NCI-H2107 (cell line): ENCODE measurements around the gene CSAD.
"Not testable (repeated sequence)": the region's sequence is repeated elsewhere in the genome, so short reads cannot be mapped to it uniquely, and the experiment has no call there.

Source experiments
- DNase-seq: peaks from one replicate; lab custom pipeline; 2025; lab: John Stamatoyannopoulos, UW

The CSAD gene

DNA sequence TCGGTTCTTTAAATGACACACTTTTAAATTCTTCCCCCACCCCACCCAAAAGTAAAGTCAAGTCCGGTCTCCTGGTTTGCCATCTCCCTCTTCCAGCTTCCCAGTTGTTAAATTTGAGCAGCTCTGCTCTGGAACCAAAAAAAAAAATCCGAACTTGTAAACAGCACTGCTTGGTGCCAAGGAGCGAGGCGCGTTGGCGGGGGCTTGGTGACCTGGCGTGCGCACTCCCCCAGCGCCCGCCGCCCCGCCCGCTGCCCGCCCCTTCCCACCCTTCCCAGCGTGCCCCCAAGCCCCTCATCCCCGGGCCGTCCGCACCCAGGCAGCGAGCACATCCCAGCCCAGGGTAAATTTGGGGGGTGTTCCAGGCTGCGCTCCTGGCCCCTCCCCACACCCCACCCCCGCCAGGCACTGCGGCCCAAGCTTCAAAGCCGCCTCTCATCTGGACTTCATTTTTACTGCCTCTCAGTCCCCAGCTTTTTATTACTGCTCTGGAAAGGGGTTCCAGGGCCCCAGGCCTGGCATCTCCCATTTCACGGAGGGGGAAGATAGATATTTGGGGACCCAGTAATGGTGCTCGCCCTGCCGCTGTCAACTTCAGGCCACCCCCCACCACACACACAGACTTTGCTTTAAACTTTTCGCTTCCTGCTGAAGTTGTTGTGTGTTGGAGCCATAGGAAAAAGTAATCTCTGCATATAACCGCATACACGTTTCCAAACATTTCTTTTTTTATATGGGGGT lies 38.0 kb upstream of the CSAD start:
- DNase-seq: no peak

DNA sequence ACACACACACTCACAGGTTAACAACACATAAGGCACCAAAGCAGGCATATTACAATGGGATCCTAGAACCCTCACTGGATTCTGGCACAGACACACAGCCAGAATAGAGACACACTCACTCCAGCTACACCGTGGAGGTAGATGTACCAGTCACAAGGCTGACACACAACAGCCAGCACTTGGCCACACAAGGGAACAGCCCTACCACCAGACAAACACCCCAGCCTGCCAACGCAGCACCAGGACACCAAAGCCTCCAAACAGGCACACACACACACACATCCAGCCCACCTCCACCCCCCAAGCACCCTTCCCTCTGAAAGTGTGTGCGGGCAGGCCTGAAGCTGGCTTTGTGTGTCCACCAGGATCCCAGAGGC lies 37.2 kb upstream of the CSAD start:
- no peak for DNase-seq

DNA sequence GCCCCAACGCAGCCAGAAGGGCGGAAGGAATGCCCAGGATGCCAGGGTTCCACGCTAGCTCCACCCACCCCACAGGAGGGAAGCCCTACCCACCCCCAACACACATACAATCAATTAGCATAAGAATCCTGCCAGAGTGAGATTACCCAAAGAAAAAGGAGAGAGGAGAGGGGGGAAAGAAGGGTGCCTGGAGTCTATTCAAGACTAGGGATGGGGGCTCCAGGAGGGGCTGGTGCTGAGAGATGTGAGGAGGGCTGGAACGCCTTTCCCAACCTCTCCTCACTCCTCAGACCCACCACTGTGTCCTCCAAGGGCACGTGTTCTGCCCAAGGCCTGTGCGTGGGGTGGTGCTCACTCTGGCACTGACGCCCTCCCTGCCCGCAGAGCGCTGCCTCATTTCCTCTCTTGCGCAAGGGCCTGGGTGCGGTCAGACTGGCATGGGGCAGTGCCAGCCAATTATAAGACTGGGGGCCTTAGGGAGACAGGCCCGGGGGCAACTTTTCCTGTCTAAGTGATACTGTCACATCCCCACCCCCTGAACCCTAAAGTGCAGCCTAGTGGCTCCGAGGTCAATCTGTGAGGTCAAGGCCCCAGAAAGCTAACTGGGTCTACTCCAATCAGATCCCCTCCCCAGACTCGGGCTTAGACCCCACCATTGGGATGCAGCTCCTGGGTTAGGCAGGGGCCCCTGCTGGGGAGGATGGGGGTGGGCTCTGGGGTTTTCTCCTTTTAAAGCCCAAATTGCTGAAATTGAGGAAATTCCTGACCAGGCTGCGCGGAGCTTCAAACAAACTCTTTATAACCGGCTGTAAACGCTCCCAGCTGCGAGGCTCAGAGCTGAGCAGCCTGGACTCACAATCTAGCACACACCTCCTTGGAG lies 36.6 kb upstream of the CSAD start:
- DNase-seq: no peak

DNA sequence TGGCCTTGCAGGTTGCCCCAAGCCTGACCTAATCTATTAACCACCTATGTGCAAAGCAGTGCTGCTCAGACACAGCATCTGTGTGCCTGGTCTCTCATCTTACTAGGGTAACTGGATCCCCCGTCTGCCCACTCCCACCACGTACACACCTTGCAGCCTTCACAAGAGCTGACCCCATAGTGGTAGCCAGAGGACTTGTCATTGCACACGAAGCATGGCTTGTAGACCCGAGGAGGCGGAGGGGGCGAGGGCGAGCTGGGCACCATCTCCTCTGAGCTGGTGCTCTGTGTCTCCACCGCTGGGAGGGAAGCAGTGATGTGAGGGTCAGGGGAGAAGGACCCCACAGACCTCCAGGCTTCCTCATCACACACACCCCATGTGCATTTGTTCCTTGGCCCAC lies 34.8 kb upstream of the CSAD start:
- DNase-seq: no peak

DNA sequence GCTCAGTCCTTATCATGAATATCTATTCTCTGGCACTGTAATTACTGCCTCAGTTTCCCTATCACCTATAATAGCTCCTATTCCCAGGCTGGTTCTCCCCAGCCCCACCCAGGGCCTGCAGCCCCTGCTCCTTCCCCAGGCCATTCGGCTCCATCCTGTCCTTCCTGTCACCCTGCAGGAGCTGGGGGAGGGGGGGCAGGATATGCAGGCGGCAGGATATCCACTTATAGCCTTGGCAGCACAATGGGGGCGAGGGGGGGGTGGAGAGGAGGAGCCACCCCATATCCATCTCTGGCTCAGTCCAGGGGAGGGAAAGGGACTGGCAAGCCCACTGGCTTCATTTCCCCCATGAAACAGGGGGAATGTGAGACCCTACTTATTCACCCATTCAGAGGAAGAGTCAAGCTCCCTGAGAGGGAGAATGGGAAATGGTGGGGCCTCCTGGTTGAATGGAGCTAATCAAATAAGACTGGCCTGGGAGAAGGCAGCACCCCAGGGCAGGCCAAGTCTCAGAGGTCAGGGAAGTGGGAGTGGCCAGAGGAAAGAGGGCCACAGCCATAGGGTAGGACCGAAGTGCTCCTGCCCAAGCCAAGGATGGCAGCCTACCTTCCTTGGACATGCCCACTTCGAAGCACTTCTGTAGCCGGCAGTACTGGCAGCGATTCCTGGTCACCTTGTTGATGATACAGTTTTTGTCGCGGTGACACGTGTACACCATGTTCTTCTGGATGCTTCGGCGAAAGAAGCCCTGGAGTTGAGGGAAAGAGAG lies 34.1 kb upstream of the CSAD start:
- no peak for DNase-seq

DNA sequence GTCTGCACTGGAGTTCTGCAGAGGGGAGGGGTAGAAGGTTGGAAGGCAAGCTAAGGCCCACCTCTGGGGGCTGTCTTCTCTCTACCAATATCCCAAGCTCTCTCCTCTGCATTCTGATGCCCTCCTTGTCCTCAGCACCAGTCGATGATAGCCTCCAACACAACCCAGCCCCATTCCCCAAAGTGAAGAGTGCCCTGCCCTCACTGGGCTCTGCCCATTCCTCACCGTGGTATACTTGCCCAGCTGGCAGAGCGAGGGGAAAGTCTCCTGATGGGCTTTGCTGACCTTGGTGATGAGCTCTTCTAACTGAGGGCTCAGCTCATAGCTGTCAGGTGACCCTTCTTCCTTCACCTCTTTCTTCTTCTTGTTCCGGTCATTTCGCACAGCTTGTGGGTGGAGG lies 33.5 kb upstream of the CSAD start:
- no peak for DNase-seq

DNA sequence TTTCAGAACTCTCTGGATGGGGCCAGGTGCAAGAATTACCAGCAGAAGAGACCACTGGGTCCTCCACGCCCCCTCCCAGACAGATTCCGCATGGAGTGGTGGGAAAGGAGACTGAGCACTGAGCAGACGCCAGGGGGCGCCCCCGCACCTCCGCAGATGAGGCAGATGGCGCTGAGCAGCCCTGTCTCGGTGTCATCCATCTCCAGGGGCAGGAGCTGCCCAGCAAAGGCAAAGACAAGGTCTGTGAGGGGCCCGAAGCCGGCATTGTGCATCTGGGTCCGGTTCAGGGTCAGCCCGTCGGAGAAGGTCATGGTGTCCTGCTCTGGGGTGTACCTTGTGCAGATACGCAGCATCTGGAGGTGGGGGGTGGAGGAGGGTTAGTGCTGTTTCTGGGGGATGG lies 32.6 kb upstream of the CSAD start:
- DNase-seq: peak; percentile 58

DNA sequence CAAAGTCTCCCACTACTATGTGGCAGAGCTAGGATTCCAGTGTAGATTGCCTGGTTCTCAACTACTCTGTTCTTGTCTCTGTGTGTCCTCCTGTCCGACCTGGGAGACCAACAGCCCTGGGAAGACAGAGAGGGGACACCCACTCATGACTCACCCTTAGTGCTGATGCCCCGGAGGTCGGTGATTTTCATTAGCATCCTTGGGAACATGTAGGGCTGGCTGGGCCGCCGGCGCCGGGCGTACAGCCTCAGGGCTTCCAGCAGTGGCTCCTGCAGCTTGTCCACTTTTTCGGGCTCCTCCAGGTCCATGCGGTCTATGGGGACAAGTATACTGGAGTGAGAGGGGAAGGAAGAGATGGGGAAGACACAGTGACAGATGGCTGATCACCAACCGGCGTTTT lies 32.2 kb upstream of the CSAD start:
- DNase-seq: no peak

DNA sequence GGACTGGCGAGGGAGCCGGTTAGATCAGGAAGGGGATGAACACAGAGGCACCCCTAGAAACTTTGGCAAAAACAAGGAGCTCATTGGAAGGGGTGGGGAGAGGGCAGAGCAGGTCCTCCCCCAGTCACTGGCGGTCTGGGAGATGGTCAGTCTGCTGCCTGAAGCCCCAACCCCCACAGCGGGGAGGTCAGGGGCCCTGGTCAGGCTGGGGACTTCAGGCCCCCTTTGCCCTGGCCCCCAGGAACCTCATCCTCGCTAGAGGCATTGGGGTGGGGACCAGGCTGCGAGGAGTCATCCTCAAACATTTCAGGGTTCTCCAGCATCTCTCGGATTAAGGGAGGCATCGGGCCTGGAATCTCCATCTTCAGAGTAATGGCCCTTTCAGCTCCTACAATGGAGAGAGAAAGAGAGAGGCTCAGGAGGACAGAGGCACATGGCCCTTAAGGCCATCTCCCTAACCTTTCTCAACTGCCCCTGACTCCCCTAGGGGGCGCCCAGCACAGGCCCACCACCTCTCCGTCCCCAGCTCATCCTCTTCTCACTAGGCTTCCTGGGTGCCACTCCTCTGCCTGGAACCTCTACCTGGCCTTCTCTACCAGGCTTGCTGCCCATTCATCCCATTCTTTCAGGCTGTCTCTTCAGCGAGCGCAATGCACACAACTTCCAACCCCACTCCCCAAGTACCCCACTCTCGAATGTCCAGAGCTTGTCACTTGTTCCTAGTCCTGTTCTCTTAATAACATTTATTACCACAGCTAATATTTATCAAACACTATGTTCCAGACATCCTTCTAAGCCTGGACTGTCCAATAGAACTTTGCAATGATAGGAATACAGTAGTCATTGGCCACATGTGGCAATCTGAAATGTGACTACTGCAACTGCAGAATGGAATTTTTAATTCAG lies 31.0 kb upstream of the CSAD start:
- no peak for DNase-seq

DNA sequence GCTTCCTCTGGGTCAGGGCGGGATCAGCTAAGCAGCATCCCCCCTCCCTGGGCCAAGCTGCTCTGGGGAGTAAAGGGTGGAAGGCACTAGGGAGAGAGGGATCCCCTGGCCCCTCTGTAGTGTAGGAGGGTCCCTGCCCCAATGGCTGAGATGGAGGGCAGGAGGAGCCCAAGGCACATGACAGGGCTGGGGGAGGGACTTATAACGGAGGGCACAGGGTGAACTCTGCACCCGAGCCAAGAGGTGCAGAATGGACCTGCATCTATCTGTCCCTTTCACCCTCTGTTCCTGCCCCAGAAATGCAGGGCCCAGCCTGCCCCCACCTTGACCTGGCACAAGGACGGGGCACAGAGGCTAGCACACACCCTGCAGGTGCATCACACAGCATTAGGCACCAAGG lies 30.1 kb upstream of the CSAD start:
- no peak for DNase-seq

DNA sequence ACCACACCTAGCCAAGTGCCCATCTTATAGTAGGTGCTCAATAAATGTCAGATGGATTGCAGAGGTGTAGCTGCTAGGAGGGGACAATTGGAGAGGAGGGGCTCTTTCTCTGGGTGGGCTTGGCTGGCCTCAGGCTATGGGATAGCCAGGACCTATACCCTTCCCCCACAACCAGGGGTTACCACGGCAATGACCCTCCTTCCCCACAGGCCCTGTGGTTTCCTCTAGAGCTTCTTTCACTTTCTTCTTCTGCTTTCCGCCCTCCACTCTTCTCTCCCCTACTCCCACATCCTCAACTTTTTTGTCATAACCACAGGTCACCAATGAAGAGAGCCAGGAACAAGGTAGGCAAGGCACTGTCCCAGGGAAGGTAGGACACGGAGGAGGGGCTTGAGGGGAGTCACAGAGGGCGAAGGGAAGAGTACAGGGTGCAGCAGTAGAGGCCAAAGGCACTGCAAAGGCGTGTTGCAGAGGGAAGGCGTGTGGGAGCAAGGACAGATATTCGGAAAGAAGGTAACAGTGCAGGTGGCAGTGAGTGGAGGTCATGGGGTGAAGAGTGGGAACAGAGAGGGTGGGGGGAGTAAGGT lies 28.2 kb upstream of the CSAD start:
- DNase-seq: no peak

DNA sequence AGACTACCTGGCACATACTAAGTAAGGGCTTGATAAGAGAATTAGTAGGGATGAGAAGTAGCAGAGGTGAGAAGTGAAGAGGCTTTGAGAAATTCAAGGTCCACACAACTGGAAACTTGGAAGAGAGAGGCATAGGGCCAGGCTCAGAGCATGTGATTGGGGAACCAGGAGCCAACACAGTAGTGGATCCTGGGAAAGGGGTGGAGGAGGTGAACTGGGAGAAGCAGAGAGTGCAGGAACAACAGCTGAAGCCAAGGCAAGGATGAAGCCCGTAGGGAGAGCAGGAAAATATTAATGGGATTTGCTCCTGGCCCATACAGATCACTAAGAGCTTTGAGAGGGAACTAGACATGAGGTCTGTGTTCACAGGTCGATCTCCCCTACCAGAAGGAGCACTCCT lies 27.7 kb upstream of the CSAD start:
- no peak for DNase-seq

DNA sequence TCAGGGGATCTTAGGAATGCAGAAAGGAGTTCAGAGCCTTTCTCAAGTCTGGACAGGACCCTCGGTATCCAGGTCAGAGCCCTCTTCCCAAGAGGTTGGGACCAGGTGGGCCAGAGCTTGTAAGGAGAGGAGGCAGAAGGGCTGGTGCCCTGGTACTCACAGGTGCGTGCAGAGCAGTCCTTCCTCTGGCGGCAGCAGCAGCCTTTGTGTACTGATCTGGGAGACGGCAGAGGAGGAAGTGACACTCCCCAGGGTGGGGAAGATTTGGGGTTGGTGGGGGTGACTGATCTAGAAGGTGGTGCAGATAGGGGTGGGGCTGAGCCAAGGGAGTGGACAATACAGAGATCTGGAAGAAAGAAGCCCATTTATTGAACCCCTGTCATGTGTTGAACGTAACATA lies 26.3 kb upstream of the CSAD start, which contains the start of gene ITGB7:
ITGB7 (minus strand) TSS at position 210 of the 400 bp plus-strand sequence. CDS start 6,808 bp downstream, outside the sequence.
- DNase-seq: no peak

DNA sequence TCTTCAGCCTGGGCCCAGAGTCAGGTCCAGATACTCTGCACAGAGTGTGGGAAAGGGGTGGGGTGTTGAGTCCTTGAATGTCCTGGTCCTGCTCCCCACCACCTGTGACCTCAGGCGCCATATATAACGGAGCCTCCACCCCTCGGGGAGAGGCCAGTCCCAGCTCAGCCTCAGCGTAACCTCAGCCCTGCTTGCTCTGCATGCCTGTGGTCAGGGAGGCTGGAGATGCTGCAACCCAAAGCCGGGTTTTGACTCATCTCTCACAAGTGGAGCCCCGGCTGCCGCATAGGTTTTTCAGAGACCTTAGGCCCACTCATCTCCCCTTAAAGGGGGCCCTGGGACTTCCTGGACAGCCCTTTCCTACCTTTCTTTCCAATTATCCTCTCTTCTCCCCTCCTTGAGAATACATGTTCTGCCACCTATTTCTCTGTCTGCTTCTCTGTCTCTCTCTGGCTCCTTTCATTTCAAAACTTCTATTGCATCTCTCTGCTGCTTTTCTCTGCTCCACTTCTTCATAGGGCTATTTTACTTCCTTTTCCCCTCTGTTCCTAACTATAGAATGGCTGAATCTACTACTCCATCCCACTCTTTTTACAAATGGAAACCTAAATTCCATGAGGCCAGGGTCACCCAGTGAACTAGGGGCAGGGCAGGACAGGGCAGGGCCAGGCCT lies 25.2 kb upstream of the CSAD start:
- DNase-seq: no peak

DNA sequence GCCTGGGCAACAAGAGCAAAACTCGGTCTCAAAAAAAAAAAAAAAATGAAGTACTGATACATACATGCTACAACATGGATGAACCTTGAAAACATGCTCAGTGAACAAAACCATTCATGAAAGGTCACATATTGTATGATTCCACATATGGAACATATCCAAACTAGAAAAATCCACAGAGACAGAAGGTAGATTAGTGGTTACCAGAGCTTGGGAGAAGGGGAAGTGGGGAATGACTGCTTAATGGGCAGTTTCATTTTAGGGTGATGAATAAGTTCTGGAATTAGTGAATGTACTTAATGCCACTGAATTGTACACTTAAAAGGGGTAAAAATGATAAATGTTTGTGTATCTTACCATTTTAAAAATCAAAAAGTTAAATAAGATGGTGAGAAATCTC lies 23.6 kb upstream of the CSAD start:
- DNase-seq: no peak

DNA sequence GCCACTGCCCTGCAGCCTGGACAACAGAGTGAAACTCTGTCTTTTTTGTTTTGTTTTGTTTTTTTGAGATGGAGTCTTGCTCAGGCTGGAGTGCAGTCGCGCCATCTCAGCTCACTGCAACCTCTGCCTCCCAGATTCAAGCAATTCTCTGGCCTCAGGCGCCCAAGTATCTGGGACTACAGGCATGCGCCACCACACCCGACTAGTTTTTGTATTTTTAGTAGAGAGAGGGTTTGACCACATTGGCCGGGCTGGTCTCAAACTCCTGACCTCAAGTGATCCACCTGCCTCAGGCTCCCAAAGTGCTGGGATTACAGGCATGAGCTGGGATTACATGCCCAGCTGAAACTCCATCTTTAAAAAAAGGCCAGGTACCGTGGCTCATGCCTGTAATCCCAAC lies 21.6 kb upstream of the CSAD start:
- not testable (repeated sequence) for DNase-seq

DNA sequence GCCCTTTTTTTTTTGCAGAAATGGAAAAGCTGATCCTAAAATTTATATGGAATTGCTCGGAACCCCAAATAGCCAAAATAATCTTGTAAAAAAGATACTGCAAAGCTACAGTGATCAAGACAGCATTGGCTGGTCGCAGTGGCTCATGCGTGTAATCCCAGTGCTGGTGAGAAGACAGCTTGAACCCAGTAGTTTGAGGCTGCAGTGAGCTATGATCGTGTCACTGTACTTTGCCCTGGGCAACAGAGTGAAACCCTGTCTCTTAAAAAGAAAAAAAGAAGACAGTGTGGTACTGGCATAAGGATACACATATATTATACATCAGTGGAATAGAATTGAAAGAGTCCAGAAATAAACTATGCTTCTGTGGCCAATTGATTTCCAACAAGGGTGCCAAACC lies 20.9 kb upstream of the CSAD start:
- DNase-seq: no peak

DNA sequence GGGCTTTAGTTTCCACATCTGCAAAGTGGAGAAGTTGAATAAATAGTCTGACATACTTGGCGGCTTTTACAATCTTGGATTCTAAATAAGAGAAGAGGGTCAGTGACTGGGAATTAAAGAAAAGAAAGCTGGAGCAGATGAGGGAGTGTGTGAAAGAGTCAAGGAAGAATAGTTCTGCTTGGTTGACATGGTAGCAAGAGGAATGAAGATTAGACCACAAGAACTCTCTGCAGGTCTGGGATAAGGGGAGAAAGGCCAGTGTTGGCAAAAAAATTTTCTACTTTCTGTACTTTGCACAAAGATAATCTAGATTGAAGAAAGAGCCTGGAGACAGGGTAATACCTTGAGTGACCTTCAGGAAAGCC lies 20.4 kb upstream of the CSAD start:
- DNase-seq: no peak

DNA sequence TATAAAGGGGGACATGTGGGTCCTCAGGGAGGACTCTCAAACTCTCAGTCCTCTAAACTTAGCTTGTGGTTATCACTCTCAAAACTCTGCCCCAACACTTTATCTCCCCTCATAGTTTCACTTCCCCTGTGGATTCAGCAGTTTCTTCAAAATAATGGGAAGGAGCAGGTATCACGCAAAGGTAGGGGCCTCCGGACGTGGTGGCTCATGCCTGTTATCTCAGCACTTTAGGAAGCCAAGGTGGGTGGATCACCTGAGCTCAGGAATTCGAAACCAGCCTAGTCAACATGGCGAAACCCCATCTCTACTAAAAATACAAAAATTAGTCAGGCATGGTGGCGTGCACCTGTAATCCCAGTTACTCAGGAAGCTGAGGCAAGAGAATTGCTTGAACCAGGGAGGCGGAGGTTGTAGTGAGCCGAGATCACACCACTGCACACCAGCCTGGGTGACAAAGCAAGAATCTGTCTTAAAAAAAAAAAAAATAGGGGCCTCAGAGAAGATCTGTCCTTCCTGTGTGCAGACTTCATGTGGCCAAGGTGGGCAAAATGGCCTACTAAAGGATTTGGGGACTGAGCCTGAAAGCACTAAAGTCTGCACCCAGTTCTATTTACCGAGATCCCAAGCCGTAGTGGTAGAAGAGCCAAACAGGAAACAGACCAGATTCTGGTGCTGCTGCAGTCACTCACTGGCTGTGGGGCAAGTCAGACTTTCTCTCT lies 19.9 kb upstream of the CSAD start:
- no peak for DNase-seq

DNA sequence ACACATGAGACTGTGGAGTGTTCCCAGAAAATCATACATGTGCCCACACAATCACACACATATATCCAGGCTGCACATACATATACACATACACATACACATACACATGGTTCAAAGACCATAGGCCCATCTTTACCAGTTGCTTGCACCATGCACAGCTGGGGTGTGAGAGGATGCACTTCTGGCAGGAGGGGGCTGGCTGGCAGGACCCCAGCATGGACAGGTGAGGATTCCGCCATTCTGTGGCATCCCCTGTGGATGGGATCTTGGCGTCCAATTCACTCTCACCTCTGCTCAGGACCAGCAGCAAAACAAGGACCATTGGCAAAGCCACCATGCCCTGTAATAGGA lies 19.4 kb upstream of the CSAD start:
- DNase-seq: no peak
